GM19099 (cell line): Measurements from ENCODE around the gene AHSA1.

Experiments
- POLR2A ChIP-seq: IDR thresholded peaks from 3 replicates; pipeline ENCODE4 v1.6.1; 2011; ENCODE audit warnings: low read depth; ENCODE audit not compliant: insufficient read length; ENCODE audit errors: extremely low read depth

AHSA1 gene

GRCh38 chr14:77498120-77498979 lies 40.5 kb downstream of the AHSA1 start, which contains the start of gene ISM2:
TSS of gene ISM2 (minus strand) at chr14:77498816. CDS start at chr14:77498793, 23 bp downstream.
- no peak for TF ChIP-seq POLR2A

- TF ChIP-seq POLR2A: no peak
These were observed 41.2 kb downstream of the AHSA1 start for GRCh38 chr14:77498984-77499527.

- no peak for TF ChIP-seq POLR2A
These were observed 44.4 kb downstream of the AHSA1 start for GRCh38 chr14:77502109-77502782.

- TF ChIP-seq POLR2A: no peak
These were observed 45.2 kb downstream of the AHSA1 start for GRCh38 chr14:77503138-77503537.

- no peak for TF ChIP-seq POLR2A
These were observed 47.1 kb downstream of the AHSA1 start for GRCh38 chr14:77505031-77505430.

- TF ChIP-seq POLR2A: no peak
These were observed 49.9 kb downstream of the AHSA1 start for GRCh38 chr14:77507762-77508161.

- TF ChIP-seq POLR2A: no peak
These were observed 50.4 kb downstream of the AHSA1 start for GRCh38 chr14:77508249-77508648.

GRCh38 chr14:77508876-77509275 lies 51.0 kb downstream of the AHSA1 start:
- no peak for TF ChIP-seq POLR2A

GRCh38 chr14:77509366-77509765 lies 51.5 kb downstream of the AHSA1 start:
- TF ChIP-seq POLR2A: no peak

GRCh38 chr14:77511486-77512162 lies 53.7 kb downstream of the AHSA1 start:
- TF ChIP-seq POLR2A: no peak

GRCh38 chr14:77516126-77516525 lies 58.2 kb downstream of the AHSA1 start:
- no peak for TF ChIP-seq POLR2A
